ENCODE data around the gene HELQ. TPM values are rescaled to one million over a fixed set of nuclear protein-coding genes. Genes with fewer than 3 reads are reported as not detected.

The HELQ gene
- total RNA-seq, 1 donor from 2014 or later, result 16.9 TPM

DNA sequence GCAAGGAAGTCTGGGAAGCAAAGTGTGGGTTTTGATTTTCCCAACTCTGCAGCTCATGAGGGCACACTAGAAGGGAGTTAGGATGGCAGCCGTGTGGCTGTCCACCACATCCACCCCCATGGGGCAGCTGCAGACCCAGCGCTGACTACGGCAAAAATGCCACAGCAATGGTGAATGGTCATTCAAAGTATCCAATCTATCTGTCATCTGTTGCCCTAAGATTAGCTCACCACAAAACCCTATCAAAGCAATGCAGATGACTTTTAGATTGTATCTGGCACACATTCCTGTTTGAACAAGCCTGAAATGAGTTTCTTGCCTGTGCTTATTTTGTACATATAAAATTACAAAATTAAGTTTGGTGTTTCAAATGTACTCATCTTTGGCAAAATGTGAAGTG is 91.3 kb downstream of the HELQ start:
- Histone ChIP-seq H3K9me3 (no peaks in the 10 kb centered on the region), H3K4me1 (no peaks in the 10 kb centered on the region), H3K4me3 (no peak overlapping the region), H3K36me3 (no peaks in the 10 kb centered on the region), H3K27me3 (no peaks in the 10 kb centered on the region), H3K27ac (no peak overlapping the region)
- ATAC-seq (no peak), DNase-seq (no peak)
- TF ChIP-seq, protein P1, sequence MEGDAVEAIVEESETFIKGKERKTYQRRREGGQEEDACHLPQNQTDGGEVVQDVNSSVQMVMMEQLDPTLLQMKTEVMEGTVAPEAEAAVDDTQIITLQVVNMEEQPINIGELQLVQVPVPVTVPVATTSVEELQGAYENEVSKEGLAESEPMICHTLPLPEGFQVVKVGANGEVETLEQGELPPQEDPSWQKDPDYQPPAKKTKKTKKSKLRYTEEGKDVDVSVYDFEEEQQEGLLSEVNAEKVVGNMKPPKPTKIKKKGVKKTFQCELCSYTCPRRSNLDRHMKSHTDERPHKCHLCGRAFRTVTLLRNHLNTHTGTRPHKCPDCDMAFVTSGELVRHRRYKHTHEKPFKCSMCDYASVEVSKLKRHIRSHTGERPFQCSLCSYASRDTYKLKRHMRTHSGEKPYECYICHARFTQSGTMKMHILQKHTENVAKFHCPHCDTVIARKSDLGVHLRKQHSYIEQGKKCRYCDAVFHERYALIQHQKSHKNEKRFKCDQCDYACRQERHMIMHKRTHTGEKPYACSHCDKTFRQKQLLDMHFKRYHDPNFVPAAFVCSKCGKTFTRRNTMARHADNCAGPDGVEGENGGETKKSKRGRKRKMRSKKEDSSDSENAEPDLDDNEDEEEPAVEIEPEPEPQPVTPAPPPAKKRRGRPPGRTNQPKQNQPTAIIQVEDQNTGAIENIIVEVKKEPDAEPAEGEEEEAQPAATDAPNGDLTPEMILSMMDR (IDR thresholded peaks at IDR 0.05), result no peak
- intact Hi-C loops (cut with DNase I), result no loop called here

DNA sequence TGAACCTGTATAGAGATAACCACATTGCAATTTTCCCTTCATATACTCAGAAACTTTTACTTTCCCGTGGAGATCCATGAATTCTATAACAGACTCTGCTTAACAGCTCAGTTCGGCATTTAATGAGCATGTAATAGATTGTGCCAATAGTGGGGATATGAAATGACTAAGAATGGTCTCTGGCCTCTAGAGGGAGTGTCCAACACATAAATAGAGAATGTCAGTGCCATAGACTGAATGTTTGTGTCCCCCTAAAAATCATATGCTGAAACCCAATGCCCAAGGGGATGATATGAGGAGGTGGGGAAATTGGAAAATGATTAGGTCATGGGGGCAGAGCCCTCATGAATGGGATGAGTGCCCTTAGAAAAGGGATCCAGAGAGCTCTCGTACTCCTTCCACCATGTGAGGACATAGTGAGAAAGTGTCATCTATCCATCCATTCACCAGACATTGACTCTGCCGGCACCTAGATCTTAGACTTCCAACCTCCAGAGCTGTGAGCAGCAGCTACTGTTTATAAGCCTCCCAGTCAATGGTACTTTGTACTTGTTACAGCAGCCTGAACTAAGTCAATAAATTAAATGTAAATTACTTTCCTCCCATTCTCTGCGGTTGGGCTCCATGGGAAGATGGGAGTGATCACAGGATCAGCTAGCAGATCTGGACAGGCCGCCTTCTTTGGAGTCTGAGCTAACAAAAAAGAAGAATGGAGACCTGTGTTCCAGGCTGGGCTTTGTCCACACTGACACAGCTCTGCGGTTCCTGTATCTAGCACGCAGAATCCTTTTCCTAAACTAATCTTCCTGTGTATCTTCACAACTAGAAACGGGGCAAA is 92.9 kb downstream of the HELQ start:
- H3K9me3 ChIP-seq, result no peaks in the 10 kb centered on the region
- TF ChIP-seq, protein P1 (IDR thresholded peaks at IDR 0.05), result peak; percentile 26
- intact Hi-C loops (cut with DNase I), result no loop called here
- no peak for DNase-seq
- no peaks in the 10 kb centered on the region for H3K4me1 ChIP-seq
- no peaks in the 10 kb centered on the region for H3K27me3 ChIP-seq
- H3K27ac ChIP-seq, result no peak overlapping the region
- ATAC-seq, result peak; percentile 53
- H3K36me3 ChIP-seq, result no peaks in the 10 kb centered on the region
- no peak overlapping the region for H3K4me3 ChIP-seq

DNA sequence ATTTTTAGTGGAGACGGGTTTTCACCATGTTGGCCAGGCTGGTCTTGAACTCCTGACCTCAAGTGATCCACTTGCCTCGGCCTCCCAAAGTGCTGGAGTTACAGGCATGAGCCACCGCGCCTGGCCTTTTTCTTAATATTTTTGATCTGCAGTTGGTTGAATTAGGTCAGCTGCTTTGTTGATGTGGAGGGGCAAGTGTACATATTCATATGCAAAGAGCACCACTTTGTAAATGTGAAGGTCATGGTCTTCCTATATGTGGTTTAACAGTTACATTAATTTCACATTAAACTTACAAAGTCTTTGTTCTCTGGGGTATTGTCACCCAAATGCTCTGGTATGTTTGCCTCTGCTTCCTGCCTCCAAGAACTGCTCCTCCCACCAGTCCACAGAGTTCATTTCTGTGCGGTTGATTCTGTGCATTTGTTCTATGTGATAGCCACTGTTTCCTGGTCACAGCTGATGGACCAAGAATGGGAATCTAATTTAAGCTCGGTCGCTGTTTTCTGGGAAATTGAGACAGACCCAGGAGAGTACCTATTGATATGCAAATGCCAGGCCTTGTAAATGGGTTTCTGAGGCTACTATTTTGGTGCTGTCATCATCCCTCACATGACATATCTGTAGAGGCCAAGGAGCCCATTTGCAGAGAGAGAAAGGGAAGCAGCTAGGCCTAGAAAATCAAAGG is 94.1 kb downstream of the HELQ start:
- H3K36me3 ChIP-seq, result no peaks in the 10 kb centered on the region
- no peaks in the 10 kb centered on the region for H3K4me1 ChIP-seq
- no peaks in the 10 kb centered on the region for H3K9me3 ChIP-seq
- ATAC-seq (no peak), DNase-seq (no peak)
- no peak overlapping the region for H3K4me3 ChIP-seq
- no peak overlapping the region for H3K27ac ChIP-seq
- intact Hi-C loops (cut with DNase I), result no loop called here
- H3K27me3 ChIP-seq, result no peaks in the 10 kb centered on the region
- TF ChIP-seq, protein P1 (IDR thresholded peaks at IDR 0.05), result no peak

DNA sequence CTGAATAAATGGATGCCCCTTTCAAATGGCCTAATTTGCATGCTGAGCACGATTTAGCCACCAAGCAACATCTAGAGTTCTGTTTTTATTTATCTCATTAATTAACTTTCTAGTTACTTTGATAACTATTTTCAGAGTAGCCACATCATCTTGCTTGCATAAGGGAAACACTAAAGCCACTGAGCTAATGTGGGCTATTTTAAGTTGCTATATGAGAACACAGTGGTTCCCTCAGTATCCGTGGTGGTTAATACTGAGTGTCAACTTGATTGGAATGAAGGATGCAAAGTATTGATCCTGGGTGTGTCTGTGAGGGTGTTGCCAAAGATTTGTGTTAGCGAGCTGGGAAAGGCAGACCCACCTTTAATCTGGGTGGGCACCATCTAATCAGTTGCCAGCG is 95.6 kb downstream of the HELQ start:
- Histone ChIP-seq H3K4me3 (no peak overlapping the region), H3K27ac (no peak overlapping the region), H3K9me3 (no peaks in the 10 kb centered on the region), H3K4me1 (no peaks in the 10 kb centered on the region), H3K27me3 (no peaks in the 10 kb centered on the region), H3K36me3 (no peaks in the 10 kb centered on the region)
- no peak for ATAC-seq
- no peak for DNase-seq
- intact Hi-C loops (cut with DNase I), result no loop called here
- TF ChIP-seq, protein P1 (IDR thresholded peaks at IDR 0.05), result no peak

DNA sequence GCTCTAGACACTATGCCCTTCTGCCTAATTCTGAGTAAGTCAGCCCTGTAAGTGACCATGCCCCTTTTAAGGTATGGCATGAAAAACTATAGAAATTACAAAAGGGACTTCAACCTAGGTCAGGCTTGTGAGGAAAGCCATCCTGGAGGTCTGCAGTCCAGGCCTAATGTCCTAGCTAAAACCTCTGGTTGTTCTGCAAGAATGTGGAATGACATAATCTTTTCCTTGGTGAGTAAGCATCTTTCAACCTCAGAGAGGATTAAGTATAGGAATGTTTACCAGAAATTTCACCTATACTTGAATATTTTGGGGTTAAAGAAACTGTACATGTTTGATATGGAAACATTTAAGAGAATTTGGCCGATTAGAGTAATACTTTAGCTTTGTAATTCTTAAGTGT is 97.2 kb downstream of the HELQ start:
- intact Hi-C loops (cut with DNase I), result no loop called here
- Histone ChIP-seq H3K36me3 (no peaks in the 10 kb centered on the region), H3K4me1 (no peaks in the 10 kb centered on the region), H3K4me3 (no peak overlapping the region), H3K27me3 (no peaks in the 10 kb centered on the region), H3K9me3 (no peaks in the 10 kb centered on the region), H3K27ac (no peak overlapping the region)
- TF ChIP-seq, protein P1 (IDR thresholded peaks at IDR 0.05), result no peak
- no peak for ATAC-seq
- DNase-seq, result no peak

Other genes starting within 250 kb of the HELQ start
- gene COQ2, start 171.0 kb downstream of the HELQ start, total RNA-seq, result 12.4 TPM
- gene HPSE, start 121.0 kb downstream of the HELQ start, total RNA-seq, result 5.6 TPM
- 30.0 TPM for gene MRPS18C, start 235 bp upstream of the HELQ start, total RNA-seq
- 12.0 TPM for gene ABRAXAS1, start 29.3 kb upstream of the HELQ start, total RNA-seq
- 8.3 TPM for gene GPAT3, start 80.3 kb upstream of the HELQ start, total RNA-seq

All from upper lobe of right lung (tissue), 1 donor.